Measurements from ENCODE around the gene SPATS1.
"Not testable (repeated sequence)": the region's sequence is repeated elsewhere in the genome, so short reads cannot be mapped to it uniquely, and the experiment has no call there.

The SPATS1 gene

GRCh38 chr6:44339763-44340625 is 2.5 kb upstream of the SPATS1 start:
- DNase-seq (ENCODE audit: extremely low read depth in 1 of 2, low read depth in 1 of 2), result no peak

DNA sequence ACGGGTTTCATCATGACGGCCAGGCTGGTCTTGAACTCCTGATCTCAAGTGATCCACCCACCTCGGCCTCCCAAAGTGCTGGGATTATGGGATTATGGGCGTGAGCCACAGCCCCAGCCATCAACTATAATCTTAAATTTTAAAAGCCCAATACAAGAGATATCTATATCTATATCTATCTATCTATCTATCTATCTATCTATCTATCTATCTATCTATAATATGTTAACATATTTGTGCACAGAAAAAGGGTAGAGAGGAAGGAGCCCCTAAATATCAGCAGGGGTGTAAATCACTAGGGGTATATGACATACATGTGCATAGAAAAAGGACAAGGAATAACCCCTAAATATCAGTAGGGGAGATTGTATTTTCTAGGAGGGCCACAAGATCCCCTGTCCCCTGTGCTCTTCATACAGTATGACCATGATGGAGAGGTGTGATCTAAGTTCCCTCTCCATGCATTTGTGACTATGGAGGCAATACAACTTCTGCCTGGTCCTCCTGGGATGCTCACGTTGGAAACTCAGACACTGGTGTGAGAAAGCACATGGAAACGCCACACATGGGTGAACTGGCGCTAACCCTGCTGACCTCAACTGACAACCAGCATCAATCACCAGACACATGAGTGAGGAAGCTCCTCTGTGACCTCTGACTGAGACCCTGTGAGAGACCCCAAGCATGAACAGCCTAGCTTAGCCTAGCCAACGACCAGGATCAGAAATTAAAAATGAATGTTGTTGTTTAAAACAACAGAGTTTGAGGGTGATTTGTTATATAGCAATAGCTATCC is 1.2 kb upstream of the SPATS1 start:
- no peak for DNase-seq (ENCODE audit: extremely low read depth in 1 of 2, low read depth in 1 of 2)

DNA sequence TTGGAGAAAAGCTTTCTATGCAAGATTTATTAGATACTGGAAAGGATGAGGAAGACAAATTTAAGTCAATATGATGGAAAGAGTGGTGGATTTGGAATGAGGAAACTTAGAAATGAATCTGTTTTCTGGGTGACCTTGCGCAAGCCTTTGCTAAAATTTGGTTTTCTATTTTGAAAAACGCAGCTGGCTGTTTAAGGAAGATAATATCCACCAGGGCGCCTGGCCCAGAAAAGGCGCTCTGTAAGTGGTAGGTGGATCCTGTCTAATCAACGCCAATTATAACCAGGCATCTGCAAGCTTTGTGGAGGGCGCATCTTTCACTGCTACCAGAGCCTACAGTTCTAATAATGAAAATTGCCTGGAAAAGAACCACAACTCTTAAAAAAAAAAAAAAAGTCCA is 398 bp upstream of the SPATS1 start:
- no peak for DNase-seq (ENCODE audit: extremely low read depth in 1 of 2, low read depth in 1 of 2)

DNA sequence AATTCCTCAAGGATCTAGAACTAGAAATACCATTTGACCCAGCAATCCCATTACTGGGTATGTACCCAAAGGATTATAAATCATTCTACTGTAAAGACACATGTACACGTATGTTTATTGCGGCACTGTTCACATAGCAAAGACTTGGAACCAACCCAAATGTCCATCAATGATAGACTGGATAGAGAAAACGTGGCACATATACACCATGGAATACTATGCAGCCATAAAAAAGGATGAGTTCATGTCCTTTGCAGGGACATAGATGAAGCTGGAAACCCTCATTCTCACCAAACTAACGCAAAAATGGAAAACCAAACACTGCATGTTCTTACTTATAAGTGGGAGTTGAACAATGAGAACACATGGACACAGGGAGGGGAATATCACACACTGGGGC is 4.4 kb downstream of the SPATS1 start:
- DNase-seq (ENCODE audit: extremely low read depth in 1 of 2, low read depth in 1 of 2), result not testable (repeated sequence)

- no peak for DNase-seq (ENCODE audit: extremely low read depth in 1 of 2, low read depth in 1 of 2)
Measured at GRCh38 chr6:44349904-44350649, 7.6 kb downstream of the SPATS1 start.

DNA sequence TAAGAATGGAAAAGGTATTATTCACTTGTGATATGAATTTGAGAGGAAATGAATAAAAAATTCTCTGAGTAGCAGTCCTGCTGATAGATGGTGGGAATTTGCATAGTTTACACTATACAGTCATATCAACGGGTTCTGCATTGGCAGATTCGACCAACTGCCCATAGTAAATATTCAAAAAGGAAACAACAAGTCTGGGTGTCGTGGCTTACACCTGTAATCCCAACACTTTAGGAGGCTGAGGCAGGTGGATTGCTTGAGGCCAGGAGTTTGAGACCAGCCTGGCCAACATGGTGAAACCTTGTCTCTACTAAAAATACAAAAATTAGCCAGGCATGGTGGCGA is 8.2 kb downstream of the SPATS1 start:
- not testable (repeated sequence) for DNase-seq (ENCODE audit: extremely low read depth in 1 of 2, low read depth in 1 of 2)

DNA sequence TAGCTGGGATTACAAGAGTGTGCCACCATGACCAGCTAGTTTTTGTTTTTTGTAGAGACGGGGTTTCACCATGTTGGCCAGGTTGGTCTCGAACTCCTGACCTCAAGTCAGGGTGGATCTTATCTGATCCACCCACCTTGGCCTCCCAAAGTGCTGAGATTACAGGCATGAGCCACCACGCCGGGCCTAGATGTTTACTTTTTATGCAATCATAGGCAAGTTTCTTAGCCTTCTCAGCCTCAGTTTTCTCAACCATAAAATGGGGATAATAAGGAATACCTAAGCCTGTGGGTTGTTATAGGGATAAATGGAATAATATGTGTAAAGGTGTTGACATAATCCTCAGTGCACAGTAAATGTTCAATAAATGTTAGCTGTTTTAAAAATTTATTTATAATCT is 9.8 kb downstream of the SPATS1 start:
- DNase-seq (ENCODE audit: extremely low read depth in 1 of 2, low read depth in 1 of 2), result no peak

DNA sequence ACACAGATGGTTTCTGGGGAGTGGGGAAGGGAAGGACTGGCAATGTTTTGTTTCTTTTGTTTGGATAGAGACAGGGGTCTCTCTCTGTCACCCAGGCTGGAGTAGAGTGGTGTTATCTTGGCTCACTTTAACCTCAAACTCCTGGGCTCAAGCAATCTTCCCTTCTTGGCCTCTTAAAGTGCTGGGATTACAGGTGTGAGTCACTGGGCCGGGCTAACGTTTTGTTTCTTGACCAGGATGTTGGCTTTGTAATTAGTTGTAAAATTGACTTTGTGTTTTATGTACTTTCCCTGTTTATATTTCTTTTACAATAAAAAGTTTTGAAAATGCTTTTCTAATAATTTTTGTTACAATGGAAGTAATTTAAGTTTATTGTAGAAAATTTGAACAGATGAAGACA is 10.9 kb downstream of the SPATS1 start:
- no peak for DNase-seq (ENCODE audit: extremely low read depth in 1 of 2, low read depth in 1 of 2)

DNA sequence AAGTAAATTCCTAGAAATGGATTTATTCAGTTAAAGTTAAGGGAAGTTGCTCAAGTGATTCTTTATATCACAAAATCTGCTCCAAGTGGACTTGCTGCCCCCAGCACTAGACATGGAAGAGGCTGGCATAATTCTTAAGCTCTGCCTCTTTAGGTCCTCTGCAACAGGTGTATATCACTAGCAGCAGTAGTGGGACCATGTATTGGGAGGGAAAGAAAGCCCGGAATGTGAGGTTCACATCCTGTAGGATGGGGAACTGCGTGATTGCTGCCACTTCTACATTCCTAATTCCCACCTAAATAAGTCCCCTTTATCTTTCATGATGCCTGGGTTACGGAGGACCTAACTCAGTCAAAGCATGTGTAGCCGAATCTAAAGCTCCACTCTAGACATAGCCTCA is 13.2 kb downstream of the SPATS1 start:
- DNase-seq (ENCODE audit: extremely low read depth in 1 of 2, low read depth in 1 of 2), result no peak

- no peak for DNase-seq (ENCODE audit: extremely low read depth in 1 of 2, low read depth in 1 of 2)
Measured at GRCh38 chr6:44356487-44356886, 14.0 kb downstream of the SPATS1 start.

DNA sequence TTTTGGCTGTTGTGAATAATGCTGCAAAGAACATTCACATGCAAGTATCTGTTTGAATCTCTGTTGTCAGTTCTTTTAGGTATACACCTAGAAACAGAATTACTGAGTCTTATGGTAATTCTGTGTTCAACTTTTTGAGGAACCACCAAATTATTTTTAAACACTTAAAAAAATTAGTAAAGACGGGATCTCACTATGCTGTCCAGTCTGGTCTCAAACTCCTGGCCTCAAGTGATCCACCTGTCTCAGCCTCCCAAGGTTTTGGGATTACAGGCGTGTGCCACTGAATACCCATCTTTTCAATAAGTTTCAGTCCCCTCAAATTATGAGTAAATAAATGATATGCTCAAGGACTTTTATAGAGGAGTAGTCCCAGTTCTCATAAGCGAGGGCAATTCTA is 17.5 kb downstream of the SPATS1 start:
- DNase-seq (ENCODE audit: extremely low read depth in 1 of 2, low read depth in 1 of 2), result no peak

DNA sequence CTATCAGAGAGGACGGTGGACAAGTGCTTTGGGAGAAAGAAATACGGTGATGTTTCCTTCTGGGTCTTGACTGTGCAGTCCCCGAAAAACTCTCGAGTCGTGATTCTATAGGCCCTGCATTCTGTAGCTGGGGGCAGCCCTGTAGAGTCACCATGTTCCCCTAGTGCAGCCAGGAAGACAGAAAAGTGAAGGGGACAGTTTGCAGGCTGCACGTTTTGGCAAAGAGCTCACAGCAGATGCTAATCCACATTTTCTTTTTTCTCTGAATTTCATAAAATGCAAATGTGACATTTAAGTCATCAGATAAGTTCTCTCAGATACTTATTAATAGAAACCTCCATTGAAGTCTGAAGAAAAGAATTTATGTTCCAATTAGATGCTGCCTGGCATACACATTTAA is 19.5 kb downstream of the SPATS1 start:
- no peak for DNase-seq (ENCODE audit: extremely low read depth in 1 of 2, low read depth in 1 of 2)

DNA sequence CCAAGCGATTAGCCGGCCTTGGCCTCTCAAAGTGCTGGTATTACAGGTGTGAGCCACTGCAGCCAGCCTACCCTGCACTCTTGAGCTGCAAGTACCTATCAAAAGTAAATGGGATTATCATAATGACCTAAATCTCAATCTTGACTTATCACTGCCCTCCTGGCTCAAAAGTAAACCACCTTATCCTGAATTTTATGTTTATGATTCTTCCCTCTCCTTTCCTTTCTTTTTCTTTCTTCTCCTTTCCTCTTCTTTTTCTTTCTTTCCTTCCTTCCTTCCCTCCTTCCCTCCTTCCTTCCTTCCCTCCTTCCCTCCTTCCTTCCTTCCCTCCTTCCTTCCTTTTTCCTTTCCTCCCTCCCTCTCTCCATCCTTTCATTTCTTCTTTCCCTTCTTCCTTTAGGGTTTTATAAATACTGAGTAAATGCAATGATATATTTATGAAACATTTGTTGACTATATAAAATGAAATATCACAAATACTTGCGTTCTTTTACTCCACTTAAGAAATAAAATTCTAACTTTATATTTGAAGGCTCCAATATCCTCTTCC is 21.0 kb downstream of the SPATS1 start:
- no peak for DNase-seq (ENCODE audit: extremely low read depth in 1 of 2, low read depth in 1 of 2)

GRCh38 chr6:44366781-44367180 is 24.3 kb downstream of the SPATS1 start:
- DNase-seq (ENCODE audit: extremely low read depth in 1 of 2, low read depth in 1 of 2), result no peak

- no peak for DNase-seq (ENCODE audit: extremely low read depth in 1 of 2, low read depth in 1 of 2)
Measured at GRCh38 chr6:44367681-44368080, 25.2 kb downstream of the SPATS1 start.

DNA sequence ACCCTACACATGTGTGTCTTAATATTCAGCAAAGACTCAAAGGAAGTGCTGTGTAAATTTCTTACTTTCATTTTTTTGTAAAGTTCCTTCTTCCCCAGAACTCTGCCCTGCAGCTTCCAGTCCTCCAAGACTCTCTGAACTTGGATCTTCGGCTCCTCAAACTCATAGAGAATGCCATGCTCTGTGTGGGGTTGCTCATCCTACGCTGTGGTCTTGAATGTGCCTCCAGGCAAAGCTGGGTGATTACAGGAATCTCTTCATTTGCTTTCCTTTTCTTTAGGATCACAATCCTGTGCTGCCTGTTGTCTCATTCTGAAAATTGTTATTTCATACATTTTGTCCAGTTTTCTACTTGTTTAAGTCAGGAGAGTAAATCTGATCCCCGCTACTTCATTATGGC is 30.6 kb downstream of the SPATS1 start:
- DNase-seq (ENCODE audit: extremely low read depth in 1 of 2, low read depth in 1 of 2), result no peak

DNA sequence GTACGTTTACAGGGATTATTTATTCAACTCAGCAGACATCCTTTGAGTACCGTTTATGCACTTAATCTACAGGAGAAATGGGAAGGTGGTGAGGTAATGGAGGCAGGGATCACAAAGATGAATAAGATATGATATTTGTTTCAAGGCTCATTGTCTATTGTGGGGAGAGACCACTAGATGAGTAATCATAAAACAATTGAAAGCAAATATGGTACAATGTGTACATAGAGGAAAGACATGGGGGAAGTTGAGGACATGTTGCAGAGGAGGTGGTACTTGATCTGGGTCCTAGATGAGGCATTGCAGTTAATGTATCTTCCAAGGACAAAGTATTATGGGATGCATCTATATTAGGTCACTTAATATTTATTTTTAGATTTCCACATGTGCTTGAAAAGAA is 31.3 kb downstream of the SPATS1 start:
- DNase-seq (ENCODE audit: extremely low read depth in 1 of 2, low read depth in 1 of 2), result no peak

GRCh38 chr6:44375071-44375470 is 32.6 kb downstream of the SPATS1 start:
- no peak for DNase-seq (ENCODE audit: extremely low read depth in 1 of 2, low read depth in 1 of 2)

GRCh38 chr6:44377484-44377883 is 35.0 kb downstream of the SPATS1 start:
- no peak for DNase-seq (ENCODE audit: extremely low read depth in 1 of 2, low read depth in 1 of 2)

- no peak for DNase-seq (ENCODE audit: extremely low read depth in 1 of 2, low read depth in 1 of 2)
Measured at GRCh38 chr6:44377971-44378370, 35.5 kb downstream of the SPATS1 start.

- no peak for DNase-seq (ENCODE audit: extremely low read depth in 1 of 2, low read depth in 1 of 2)
Measured at GRCh38 chr6:44381739-44382138, 39.3 kb downstream of the SPATS1 start.

All from activated CD8-positive, alpha-beta memory T cell treated with anti-CD3 and anti-CD28 coated beads for 1 hour (primary cell).